Forelimb muscle (tissue), 1 donor: Measurements from ENCODE around the gene CACNA1C. TPM values are rescaled to one million over a fixed set of nuclear protein-coding genes. Genes with fewer than 3 reads are reported as not detected.

Source experiments
- DNase-seq: peaks from one replicate; pipeline ENCODE4 v3.0.0-alpha.2; 2013; ENCODE audit warnings: low read depth
- polyA plus RNA-seq: library from polyadenylated mRNA; unstranded; fragments of 120-200 nt; gene quantifications from one replicate; pipeline ENCODE4 v1.2.1, GENCODE V29; 2013; ENCODE audit not compliant: insufficient read length

CACNA1C gene
- polyA plus RNA-seq, 1 donor, result 3.2 TPM

- no peak for DNase-seq
Observed at GRCh38 chr12:2386566-2386965, 333.8 kb downstream of the CACNA1C start.

DNA sequence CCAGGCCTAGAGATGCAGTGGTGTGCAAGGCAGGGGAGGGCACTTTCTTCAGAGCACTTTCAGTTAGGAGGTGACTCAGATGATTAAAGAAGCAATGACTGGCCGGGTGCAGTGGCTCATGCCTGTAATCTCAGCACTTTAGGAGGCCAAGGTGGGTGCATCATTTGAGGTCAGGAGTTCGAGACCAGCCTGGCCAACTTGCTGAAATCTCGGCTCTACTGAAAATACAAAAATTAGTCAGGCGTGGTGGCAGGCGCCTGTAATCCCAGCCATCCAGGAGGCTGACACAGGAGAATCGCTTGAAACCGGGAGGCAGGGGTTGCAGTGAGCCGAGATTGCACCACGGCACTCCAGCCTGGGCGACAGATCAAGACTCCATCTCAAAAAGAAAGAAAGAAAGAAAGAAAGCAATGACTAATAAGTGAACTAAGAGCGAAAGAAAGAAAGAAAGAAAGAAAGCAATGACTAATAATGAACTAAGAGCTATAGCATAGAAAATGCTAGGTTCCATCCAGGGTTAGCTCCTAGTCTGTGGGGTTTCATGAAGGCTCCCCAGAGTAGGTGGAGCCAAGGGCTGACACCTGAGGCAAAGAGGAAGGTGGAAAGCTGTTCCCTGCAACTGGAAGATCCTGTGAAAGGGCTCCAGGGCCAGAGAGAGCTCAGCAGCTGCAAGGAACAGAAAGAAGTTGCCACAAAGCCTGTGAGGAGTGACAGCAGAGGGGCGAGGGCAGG is 334.5 kb downstream of the CACNA1C start:
- DNase-seq, result no peak

GRCh38 chr12:2389079-2389790 is 336.4 kb downstream of the CACNA1C start:
- DNase-seq, result no peak

GRCh38 chr12:2390133-2390532 is 337.3 kb downstream of the CACNA1C start:
- DNase-seq, result no peak

- no peak for DNase-seq
Observed at GRCh38 chr12:2390850-2391390, 338.1 kb downstream of the CACNA1C start.

GRCh38 chr12:2391740-2392331 is 339.0 kb downstream of the CACNA1C start:
- DNase-seq, result no peak

GRCh38 chr12:2393016-2393415 is 340.2 kb downstream of the CACNA1C start:
- DNase-seq, result no peak

DNA sequence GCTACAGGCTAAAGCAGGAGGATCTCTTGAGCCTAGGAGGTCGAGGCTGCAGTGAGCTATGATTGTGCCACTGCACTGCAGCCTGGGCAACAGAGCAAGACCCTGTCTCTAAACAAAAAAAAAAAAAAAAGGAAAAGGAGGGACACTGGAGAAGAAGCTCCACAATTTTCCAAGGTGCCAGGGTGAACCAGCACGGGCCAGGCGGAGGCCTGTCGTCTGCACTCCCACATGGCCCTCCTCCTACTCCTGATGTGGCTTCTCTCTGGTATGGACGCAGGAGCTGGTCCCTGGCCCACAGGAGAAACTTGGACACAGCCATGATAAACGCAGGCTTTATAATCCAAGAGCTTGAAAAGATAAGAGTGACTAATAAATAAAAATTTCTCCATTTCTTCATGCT is 341.2 kb downstream of the CACNA1C start:
- no peak for DNase-seq

- DNase-seq, result no peak
Observed at GRCh38 chr12:2395354-2395977, 342.7 kb downstream of the CACNA1C start.

- no peak for DNase-seq
Observed at GRCh38 chr12:2396448-2396871, 343.7 kb downstream of the CACNA1C start.

DNA sequence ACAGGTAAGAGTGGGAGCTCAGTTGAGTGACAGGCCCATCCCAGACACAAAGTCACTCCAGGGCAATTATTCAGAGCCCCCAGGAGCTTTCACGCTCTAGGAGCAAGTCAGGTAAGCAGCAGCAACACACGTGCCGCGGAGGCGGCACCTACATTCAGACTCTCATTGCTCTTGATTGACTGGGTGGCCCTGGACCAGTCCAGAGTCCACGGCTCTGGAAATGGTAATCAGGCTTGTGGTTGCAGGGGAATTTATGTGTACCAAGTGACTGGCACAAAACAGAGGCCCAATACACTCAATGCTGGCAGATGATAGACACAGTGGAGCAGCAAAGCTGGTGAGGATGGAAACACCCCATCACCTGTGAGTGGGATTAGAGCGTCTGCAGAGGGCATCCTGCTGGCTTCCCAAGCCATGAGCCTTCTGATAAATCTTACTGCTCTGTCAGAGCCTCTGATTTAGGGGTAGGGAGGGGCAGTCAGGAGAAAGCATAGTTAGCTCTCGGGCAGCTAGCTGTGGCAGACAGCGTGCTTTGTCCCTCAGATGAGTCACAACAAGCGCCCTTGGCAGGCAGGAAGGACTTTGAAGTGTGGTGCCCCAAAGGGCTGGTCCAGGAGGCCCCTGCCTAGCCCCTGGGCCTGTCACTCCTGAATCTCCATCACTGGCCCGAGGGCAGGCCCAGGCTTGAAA is 344.7 kb downstream of the CACNA1C start:
- DNase-seq, result no peak

GRCh38 chr12:2401040-2401439 is 348.3 kb downstream of the CACNA1C start:
- DNase-seq, result no peak

GRCh38 chr12:2402073-2402579 is 349.3 kb downstream of the CACNA1C start:
- DNase-seq, result no peak

GRCh38 chr12:2403221-2403976 is 350.6 kb downstream of the CACNA1C start:
- DNase-seq, result no peak

DNA sequence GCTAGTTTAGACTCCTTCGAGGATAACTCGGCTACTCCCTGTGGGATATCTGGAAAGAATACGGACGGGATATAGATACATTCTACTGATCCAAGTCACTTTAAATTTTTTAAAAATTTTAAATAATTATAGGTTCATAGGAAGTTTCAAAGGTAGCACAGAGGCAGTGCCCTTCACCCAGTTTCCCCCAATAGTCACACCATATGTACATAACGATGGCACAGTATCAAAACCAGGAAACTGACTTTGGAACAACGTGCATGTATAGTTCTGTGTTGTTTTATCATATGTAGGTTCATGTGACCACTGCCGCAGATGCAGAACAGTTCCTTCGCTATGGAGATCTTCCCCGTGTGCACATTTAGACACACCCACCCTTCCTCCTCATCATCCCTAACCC is 352.3 kb downstream of the CACNA1C start:
- DNase-seq, result no peak

DNA sequence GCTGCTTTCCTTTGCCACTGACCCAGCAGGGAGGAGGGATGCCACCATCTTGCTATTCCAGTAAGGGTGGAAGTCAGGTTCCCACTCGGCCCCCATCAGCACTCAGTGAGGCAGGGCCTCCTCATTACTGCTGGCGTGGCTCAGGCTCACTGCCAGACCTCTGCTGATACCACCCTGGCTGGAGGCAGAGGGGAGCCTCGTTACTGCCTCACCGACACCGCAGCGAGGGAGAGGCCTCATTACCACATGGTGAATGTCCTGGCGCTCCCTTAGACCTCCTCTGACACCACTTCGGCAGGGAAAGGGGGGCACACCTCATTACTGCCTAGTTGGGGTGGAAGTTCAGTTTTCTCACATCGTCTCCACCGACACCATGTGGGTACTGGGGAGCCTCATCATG is 354.1 kb downstream of the CACNA1C start:
- DNase-seq, result no peak

- no peak for DNase-seq
Observed at GRCh38 chr12:2408262-2408661, 355.5 kb downstream of the CACNA1C start.

DNA sequence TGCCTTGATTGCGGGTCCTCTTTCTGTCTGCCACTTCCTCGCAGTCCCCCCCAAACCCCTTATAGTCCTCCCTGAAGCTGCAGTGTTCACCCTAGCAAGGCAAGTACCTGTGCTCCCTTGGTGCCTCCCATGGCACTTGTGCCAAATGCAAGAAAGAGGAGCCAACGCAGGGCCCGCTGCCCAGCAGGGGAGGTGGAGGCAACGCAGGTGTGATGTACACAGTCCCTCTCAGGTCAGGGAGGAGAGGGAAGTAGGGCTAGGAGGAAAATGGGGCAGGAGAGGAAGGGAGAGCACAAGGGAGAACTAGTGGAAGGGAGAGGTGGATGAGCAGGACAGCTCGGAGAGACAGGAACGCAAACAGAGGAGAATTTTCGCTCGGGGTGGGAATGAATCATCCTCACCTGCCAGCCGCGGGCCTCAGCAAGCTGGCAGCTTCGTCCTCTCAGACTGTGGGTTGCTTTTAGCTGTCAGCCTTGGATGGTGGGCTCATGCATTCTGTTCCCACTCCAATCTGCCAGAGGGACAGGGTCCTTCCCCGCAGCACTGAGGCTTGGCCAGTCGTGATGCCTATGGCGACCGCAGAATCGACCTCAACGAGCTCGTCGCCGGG is 357.0 kb downstream of the CACNA1C start:
- no peak for DNase-seq

GRCh38 chr12:2410496-2410895 is 357.7 kb downstream of the CACNA1C start:
- DNase-seq, result no peak

- no peak for DNase-seq
Observed at GRCh38 chr12:2411011-2411410, 358.2 kb downstream of the CACNA1C start.
